Peyer's patch (tissue), 4 donors: Measurements from ENCODE around the gene SLC26A1.

ENCODE experiments used
- POLR2A ChIP-seq, 2 donors: fragments of 450-650 bp; IDR thresholded peaks; one replicate each; pipeline ENCODE4 v1.5.1; 2017; ENCODE audit warnings: antibody characterized with exemption in 2 of 2, mild to moderate bottlenecking in 2 of 2, moderate library complexity in 2 of 2
- TF ChIP-seq, protein P1 (sequence below), 6 experiments: fragments of 450-650 bp in 4 of 6; fragments of 200-600 bp in 2 of 6; sonication (generic) in 1 of 6; IDR thresholded peaks; one replicate each; pipeline ENCODE4 v1.5.1; 2017 to 2019; ENCODE audit warnings: antibody characterized with exemption in 6 of 6, mild to moderate bottlenecking in 3 of 6, moderate library complexity in 1 of 6

DNA sequence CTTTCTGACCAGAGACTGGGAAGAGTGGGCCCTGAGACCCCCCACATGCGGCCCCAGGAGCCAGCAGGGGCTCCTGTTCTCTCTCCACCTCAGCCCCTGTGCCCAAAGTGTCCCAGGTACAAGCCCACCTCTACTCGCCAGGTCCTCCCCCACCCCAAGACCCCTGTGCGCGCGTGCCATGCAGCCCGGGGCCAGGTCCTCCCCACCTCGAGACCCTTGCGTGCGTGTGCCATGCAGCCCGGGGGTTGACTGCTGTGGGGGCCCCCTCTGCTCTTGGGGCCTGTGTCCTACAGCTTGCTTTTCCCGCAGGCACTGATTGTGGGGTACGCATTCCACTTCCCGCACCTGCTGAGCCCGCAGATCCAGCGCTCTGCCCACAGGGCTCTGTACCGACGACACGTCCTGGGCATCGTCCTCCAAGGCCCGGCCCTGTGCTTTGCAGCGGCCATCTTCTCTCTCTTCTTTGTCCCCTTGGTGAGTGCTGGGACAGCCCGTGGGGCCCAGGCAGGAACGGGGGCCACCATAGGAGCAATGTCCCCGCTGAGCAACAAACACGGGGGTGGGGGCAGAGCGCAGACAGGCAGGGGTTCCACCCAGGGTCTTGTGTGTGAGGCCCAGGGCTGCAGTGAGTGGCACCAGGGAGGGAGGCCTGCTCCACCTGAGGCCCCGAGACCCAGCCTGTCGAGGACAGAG, 40.2 kb downstream of the SLC26A1 start:
- TF ChIP-seq, protein P1, sequence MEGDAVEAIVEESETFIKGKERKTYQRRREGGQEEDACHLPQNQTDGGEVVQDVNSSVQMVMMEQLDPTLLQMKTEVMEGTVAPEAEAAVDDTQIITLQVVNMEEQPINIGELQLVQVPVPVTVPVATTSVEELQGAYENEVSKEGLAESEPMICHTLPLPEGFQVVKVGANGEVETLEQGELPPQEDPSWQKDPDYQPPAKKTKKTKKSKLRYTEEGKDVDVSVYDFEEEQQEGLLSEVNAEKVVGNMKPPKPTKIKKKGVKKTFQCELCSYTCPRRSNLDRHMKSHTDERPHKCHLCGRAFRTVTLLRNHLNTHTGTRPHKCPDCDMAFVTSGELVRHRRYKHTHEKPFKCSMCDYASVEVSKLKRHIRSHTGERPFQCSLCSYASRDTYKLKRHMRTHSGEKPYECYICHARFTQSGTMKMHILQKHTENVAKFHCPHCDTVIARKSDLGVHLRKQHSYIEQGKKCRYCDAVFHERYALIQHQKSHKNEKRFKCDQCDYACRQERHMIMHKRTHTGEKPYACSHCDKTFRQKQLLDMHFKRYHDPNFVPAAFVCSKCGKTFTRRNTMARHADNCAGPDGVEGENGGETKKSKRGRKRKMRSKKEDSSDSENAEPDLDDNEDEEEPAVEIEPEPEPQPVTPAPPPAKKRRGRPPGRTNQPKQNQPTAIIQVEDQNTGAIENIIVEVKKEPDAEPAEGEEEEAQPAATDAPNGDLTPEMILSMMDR (IDR thresholded peaks at IDR 0.05): no peak
- no peak for TF ChIP-seq POLR2A (IDR thresholded peaks at IDR 0.05)
